SK-N-SH treated with all-trans-retinoic acid at 6 μM for 48 hours (cell line): ENCODE measurements around the gene PLCD3.

Experiments used
- BACH2 ChIP-seq: fragments of 250-450 bp; sonication (Bioruptor Pico); IDR thresholded peaks from 2 replicates; pipeline ENCODE4 v1.9.0; 2021; ENCODE audit warnings: mild to moderate bottlenecking, borderline replicate concordance
- GLIS3 ChIP-seq: fragments of 250-450 bp; sonication (Bioruptor Pico); IDR thresholded peaks from 2 replicates; pipeline ENCODE4 v1.5.0; 2020; ENCODE audit warnings: mild to moderate bottlenecking, moderate library complexity
- ISL1 ChIP-seq: fragments of 250-450 bp; sonication (Bioruptor Pico); IDR thresholded peaks from 2 replicates; pipeline ENCODE4 v2.1.2; 2022; ENCODE audit warnings: mild to moderate bottlenecking, moderate library complexity
- PATZ1 ChIP-seq: fragments of 250-450 bp; sonication (Bioruptor Pico); IDR thresholded peaks from 2 replicates; pipeline ENCODE4 v1.8.0; 2020; ENCODE audit warnings: mild to moderate bottlenecking, moderate library complexity, borderline replicate concordance
- PPARA ChIP-seq: fragments of 250-450 bp; sonication (Bioruptor Pico); IDR thresholded peaks from 2 replicates; pipeline ENCODE4 v1.5.0; 2020; ENCODE audit warnings: mild to moderate bottlenecking, borderline replicate concordance
- RARB ChIP-seq: fragments of 250-450 bp; sonication (Bioruptor Pico); IDR thresholded peaks from 2 replicates; pipeline ENCODE4 v1.8.0; 2021; ENCODE audit warnings: mild to moderate bottlenecking, moderate library complexity
- SNAI2 ChIP-seq: fragments of 250-450 bp; sonication (Bioruptor Pico); IDR thresholded peaks from 2 replicates; pipeline ENCODE4 v1.5.0; 2020; ENCODE audit warnings: mild to moderate bottlenecking, moderate library complexity
- ZC3H10 ChIP-seq: fragments of 250-450 bp; sonication (Bioruptor Pico); IDR thresholded peaks from 2 replicates; pipeline ENCODE4 v1.5.1; 2021; ENCODE audit warnings: mild to moderate bottlenecking, moderate library complexity
- ZFP30 ChIP-seq: fragments of 450-650 bp; formaldehyde crosslinking; IDR thresholded peaks from 2 replicates; pipeline ENCODE4 v1.5.0; 2022; ENCODE audit warnings: mild to moderate bottlenecking, moderate library complexity
- TF ChIP-seq, protein P1 (sequence below): fragments of 250-450 bp; sonication (Bioruptor Pico); IDR thresholded peaks from 2 replicates; pipeline ENCODE4 v1.5.1; 2020; ENCODE audit warnings: low read depth, mild to moderate bottlenecking, moderate library complexity
- TF ChIP-seq, protein P2 (sequence below): fragments of 250-450 bp; sonication (Bioruptor Pico); IDR thresholded peaks from 2 replicates; pipeline ENCODE4 v1.8.0; 2021; ENCODE audit warnings: low read depth, mild to moderate bottlenecking, moderate library complexity, borderline replicate concordance

- TF ChIP-seq GLIS3 (CRISPR knock-in tag) (no peak), RARB (no peak), PATZ1 (CRISPR knock-in tag) (no peak), SNAI2 (CRISPR knock-in tag) (no peak), ISL1 (CRISPR knock-in tag) (no peak), ZC3H10 (CRISPR knock-in tag) (no peak), BACH2 (CRISPR knock-in tag) (no peak), PPARA (no peak), ZFP30 (CRISPR knock-in tag) (no peak)
- TF ChIP-seq, protein P1, sequence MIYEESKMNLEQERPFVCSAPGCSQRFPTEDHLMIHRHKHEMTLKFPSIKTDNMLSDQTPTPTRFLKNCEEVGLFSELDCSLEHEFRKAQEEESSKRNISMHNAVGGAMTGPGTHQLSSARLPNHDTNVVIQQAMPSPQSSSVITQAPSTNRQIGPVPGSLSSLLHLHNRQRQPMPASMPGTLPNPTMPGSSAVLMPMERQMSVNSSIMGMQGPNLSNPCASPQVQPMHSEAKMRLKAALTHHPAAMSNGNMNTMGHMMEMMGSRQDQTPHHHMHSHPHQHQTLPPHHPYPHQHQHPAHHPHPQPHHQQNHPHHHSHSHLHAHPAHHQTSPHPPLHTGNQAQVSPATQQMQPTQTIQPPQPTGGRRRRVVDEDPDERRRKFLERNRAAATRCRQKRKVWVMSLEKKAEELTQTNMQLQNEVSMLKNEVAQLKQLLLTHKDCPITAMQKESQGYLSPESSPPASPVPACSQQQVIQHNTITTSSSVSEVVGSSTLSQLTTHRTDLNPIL (CRISPR knock-in tag) = no peak
- TF ChIP-seq, protein P2, sequence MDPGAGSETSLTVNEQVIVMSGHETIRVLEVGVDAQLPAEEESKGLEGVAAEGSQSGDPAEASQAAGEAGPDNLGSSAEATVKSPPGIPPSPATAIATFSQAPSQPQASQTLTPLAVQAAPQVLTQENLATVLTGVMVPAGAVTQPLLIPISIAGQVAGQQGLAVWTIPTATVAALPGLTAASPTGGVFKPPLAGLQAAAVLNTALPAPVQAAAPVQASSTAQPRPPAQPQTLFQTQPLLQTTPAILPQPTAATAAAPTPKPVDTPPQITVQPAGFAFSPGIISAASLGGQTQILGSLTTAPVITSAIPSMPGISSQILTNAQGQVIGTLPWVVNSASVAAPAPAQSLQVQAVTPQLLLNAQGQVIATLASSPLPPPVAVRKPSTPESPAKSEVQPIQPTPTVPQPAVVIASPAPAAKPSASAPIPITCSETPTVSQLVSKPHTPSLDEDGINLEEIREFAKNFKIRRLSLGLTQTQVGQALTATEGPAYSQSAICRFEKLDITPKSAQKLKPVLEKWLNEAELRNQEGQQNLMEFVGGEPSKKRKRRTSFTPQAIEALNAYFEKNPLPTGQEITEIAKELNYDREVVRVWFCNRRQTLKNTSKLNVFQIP = no peak
Measured at GRCh38 chr17:45070809-45071208, 61.5 kb downstream of the PLCD3 start.
